Panc1 (cell line): Measurements from ENCODE around the gene KRTAP3-3.

Source experiments
- CTCF ChIP-seq: fragments of 450-650 bp; IDR thresholded peaks from 2 replicates; pipeline ENCODE4 v1.5.1; 2017; ENCODE audit warnings: mild to moderate bottlenecking
- POLR2AphosphoS5 ChIP-seq: IDR thresholded peaks from 2 replicates; pipeline ENCODE4 v1.6.1; 2012; ENCODE audit warnings: mild to moderate bottlenecking, low read depth, low read length, moderate library complexity
- REST ChIP-seq, 2 experiments: IDR thresholded peaks; 2 replicates each; pipeline ENCODE4 v1.6.1; 2011 to 2012; ENCODE audit warnings: low read depth in 2 of 2, control low read depth in 1 of 2, low read length in 1 of 2, mild to moderate bottlenecking in 1 of 2, moderate library complexity in 1 of 2; ENCODE audit not compliant: insufficient read depth in 1 of 2
- TCF7L2 ChIP-seq: IDR thresholded peaks from 2 replicates; pipeline ENCODE4 v1.6.1; 2011; ENCODE audit warnings: mild to moderate bottlenecking, low read depth, low read length, inconsistent platforms

DNA sequence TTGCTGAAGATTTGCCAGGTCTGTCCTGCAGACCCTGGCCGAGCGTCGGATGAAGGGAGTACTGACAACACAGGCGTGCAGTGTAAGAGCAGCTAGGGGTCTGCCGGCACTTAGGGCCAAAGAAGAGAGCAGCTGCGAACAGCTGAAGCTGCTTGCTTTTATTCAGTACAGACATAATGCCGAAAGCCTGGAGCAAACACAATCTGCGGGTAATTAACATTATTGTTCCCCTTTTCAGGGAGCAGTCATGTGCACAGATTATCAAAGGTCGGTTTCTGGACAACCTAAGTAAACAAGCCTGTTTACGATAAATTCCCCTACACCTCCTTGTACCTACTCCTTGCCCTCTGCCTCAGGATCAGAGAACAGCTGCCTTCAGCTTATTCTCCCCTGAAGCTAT lies 44.5 kb downstream of the KRTAP3-3 start:
- no peak for TF ChIP-seq CTCF
- TF ChIP-seq POLR2AphosphoS5, result no peak
- TF ChIP-seq REST (IDR thresholded peaks at IDR 0.05; ENCODE audit: insufficient read depth in 1 of 2, low read depth in 2 of 2, low read length in 1 of 2), result no peak
- no peak for TF ChIP-seq TCF7L2
